ENCODE measurements around the gene SNRPD2. TPM values are rescaled to one million over a fixed set of nuclear protein-coding genes. Genes with fewer than 3 reads are reported as not detected.

Gene SNRPD2
- total RNA-seq, 1 donor from 2014 or later: 295 TPM

GRCh38 chr19:45655073-45655472 lies 36.7 kb downstream of the SNRPD2 start:
- DNase-seq: no peak

GRCh38 chr19:45653634-45654033 lies 38.1 kb downstream of the SNRPD2 start:
- no peak for DNase-seq

DNA sequence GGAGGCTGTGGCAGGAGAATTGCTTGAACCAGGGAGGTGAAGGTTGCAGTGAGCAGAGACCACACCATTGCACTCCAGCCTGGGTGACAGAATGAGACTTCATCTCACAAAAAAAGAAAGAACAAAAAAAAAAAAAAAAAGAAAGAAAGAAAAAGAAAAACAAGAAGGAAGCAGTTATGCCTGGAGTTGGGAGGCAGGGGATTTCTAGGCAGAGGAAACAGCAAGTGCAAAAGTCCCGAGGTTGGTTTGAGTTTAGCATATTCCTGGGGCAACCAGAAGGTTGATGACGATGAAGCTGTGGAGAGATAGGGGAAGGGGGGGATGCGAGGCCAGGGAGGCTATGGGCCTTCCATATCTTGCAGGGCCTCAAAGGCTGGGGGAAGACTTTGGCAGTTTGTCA lies 41.0 kb downstream of the SNRPD2 start:
- DNase-seq: no peak

DNA sequence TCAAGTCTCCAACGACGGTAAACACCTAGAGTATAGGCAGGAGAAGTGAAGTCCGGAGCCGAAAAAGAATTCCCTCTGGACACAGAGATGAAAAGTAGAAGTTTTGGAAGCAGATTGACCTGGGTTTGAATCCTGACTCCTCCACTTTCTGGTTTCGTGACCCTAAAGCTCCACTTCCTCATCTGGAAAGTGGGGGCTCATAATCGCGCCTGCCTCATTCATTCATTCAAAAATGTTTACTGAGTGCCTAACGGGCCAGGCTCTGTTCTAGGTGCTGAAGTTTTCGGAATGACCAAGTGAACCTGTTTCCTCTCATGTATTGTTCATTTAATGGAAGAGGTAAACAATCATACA lies 45.4 kb downstream of the SNRPD2 start:
- peak; percentile 30 for DNase-seq

GRCh38 chr19:45645631-45646344 lies 46.0 kb downstream of the SNRPD2 start:
- DNase-seq: peak; percentile 92

- DNase-seq: no peak
These were observed 46.6 kb downstream of the SNRPD2 start for GRCh38 chr19:45645068-45645630.

GRCh38 chr19:45643927-45644771 lies 47.6 kb downstream of the SNRPD2 start:
- no peak for DNase-seq

DNA sequence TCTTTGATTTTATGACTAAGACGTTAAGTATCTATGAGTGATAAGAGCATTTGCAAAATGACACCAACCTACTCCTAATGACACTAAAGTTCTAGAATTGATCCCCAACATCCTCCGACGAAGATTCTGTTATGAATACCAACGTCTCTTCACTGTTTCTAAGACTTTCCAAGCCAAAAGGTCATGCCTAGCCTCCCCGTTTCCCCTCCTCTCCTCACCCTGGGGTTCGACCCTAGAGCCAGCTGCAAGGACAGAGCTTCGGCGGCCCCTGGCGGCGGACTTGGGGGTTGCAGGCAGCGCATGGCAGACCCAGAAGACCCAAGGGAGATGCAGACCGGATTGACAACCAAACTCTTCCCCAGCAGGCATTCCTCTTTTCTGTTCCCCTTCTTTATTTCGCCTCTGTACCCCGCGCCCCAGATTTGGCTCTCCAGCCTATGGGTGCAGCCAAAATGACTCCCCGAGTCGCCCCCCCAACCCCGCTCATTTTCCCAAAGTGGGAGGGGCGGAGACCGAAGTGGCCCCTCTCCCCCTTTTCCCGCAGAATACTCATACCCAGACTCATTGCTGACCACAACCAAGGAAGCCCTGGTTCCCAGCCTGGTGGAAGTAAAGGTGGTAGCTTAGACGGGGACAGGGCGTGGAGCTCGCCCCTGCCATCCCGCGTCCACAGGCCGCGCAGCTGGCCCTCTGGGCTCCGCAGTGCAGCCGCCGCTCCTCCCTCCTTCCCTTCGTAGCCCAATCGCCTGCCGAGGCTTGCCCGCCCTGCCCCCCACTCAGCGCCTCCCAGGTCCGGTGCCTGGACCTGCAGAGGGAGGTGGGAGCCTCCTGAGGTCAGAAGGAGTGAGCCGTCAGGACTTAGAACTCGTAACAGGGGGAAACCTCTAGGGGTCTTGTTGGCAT lies 48.5 kb downstream of the SNRPD2 start:
- peak; percentile 88 for DNase-seq

DNA sequence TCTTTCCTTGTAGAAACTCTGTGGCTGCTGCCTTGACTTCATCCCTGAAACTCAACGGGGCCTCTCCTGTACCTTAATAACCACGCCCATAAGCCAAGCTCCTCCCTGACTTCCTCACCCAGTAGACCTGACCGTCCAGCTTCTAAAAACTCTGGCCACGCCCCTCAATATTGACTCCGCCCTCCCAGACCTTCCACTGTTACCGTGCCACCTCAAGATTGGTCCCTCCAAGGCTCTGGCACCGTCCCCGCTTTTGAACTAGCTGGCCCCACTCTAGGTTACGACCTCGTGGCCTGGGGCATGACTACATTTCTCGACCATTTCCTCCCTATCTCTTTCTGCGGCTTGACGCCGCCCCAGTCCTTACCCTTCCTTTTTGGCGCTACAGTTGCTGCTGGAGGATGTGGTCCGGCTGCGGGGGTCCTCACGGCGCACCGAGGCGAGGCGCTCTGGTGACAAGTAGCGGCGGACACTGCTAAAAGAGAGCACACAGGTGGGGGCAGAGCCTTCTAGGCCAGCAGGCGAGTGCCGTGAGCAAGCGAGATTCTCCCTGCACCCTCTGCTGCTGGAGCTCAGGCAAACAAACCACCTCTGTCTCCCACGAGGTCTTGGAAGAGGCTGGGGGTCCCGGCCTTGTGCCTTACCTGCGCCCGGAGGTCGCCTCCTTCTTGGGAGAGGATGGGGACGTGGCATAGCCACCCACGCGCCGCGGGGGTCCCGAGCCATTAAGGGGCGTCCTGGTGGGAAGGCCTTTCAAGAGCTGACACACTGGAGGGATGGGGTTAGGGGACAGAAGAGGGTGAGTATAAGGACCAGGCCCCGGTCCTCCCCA lies 50.3 kb downstream of the SNRPD2 start:
- peak; percentile 69 for DNase-seq

DNA sequence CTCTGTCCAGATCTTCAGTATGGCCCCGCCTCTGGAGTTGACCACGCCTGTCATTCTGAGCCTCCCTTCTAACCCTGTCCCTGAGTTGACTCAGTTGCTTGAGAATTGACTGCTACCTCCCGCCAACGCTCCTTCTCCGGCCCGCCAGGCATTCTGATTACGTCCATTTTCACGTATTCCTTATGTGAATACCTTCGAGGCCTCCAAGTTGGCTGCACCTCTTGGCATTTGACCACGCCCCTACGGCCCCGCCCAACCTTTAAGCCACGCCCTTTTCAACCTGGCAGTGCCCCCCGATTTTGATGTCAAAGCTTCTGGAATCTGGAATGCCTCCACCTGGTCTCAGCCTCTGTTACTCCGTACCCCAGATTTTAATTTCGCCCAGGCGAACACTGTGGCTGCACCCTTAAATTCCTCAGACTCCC lies 50.9 kb downstream of the SNRPD2 start:
- DNase-seq: no peak

- DNase-seq: peak; percentile 31
These were observed 52.6 kb downstream of the SNRPD2 start, which contains the start of gene EML2 for GRCh38 chr19:45638930-45639729. TSS of gene EML2 (minus strand) at chr19:45639397. CDS start at chr19:45639376, 21 bp downstream.

DNA sequence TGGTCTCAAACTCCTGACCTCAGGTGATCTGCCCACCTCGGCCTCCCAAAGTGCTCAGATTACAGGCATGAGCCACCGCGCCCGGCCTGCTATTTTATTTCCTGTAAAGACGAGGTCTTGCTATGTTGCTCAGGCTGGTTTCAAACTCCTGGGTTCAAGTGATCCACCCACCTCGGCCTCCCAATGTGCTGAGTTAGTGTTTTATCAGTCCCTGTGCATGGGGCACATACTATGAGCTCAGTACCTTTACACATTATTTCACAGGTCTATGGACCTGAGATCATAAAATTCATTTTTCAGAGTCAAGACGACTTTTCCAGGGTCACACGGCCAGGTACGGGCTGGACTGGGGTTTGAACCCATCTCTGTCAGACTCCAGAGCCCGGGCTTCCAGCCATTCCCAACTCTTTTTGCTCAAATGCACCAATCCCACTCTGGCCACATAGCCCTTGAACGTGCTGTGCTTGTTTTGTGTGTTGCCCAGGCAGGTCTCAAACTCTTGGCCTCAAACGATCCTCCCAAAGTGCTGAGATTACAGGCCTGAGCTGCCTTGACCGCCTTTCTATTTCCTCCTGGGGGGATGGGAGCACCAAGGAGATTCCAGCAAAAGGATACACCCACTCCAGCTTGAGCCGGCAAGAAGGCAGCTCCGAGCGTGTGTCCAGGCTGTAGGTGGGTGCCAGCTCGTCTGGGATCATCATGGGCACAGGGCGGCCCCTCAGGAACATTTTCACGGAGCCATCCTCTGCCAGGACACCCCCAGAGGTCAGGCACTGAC lies 53.7 kb downstream of the SNRPD2 start:
- DNase-seq: no peak

Other genes with a start within 250 kb of the SNRPD2 start
- gene FOSB, start 224.0 kb downstream of the SNRPD2 start, total RNA-seq: 0.65 and 23.8 TPM in 2 replicates
- gene RTN2, start 194.9 kb downstream of the SNRPD2 start, total RNA-seq: 9.0 and 10.2 TPM in 2 replicates
- 0.60 and 1.5 TPM in 2 replicates for gene PPM1N, start 193.5 kb downstream of the SNRPD2 start, total RNA-seq
- gene VASP, start 184.5 kb downstream of the SNRPD2 start, total RNA-seq: 93.9 and 101 TPM in 2 replicates
- 5.1 and 9.4 TPM in 2 replicates for gene OPA3, start 107.2 kb downstream of the SNRPD2 start, total RNA-seq
- gene GPR4, start 89.7 kb downstream of the SNRPD2 start, total RNA-seq: 3.2 and 5.0 TPM in 2 replicates
- 18.9 and 26.1 TPM in 2 replicates for gene EML2, start 52.6 kb downstream of the SNRPD2 start, total RNA-seq
- gene GIPR, start 23.7 kb downstream of the SNRPD2 start, total RNA-seq: 0.05 TPM in 1 of 2 replicates, not detected in the other
- gene QPCTL, start 713 bp upstream of the SNRPD2 start, total RNA-seq: 8.3 and 11.8 TPM in 2 replicates
- 7.7 and 7.8 TPM in 2 replicates for gene FBXO46, start 38.9 kb upstream of the SNRPD2 start, total RNA-seq
- gene MEIOSIN, start 41.5 kb upstream of the SNRPD2 start, total RNA-seq: not detected in 2 replicates
- gene SIX5, start 77.3 kb upstream of the SNRPD2 start, total RNA-seq: 9.8 and 11.7 TPM in 2 replicates
- 10.9 and 12.4 TPM in 2 replicates for gene DMPK, start 90.5 kb upstream of the SNRPD2 start, total RNA-seq
- gene DMWD, start 100.9 kb upstream of the SNRPD2 start, total RNA-seq: 28.8 and 31.7 TPM in 2 replicates
- gene RSPH6A, start 123.4 kb upstream of the SNRPD2 start, total RNA-seq: under 0.01 and 0.05 TPM in 2 replicates
- 32.7 and 55.1 TPM in 2 replicates for gene SYMPK, start 171.2 kb upstream of the SNRPD2 start, total RNA-seq
- 0.14 TPM in 1 of 2 replicates, not detected in the other for gene FOXA3, start 172.4 kb upstream of the SNRPD2 start, total RNA-seq
- 31.6 and 32.7 TPM in 2 replicates for gene IRF2BP1, start 194.2 kb upstream of the SNRPD2 start, total RNA-seq
- 1.4 and 2.7 TPM in 2 replicates for gene MYPOP, start 210.7 kb upstream of the SNRPD2 start, total RNA-seq
- gene NANOS2, start 222.8 kb upstream of the SNRPD2 start, total RNA-seq: not detected in 2 replicates

Measured in dermis blood vessel endothelial cell (primary cell).